Measurements from ENCODE around the gene TMEM131L.

The TMEM131L gene

DNA sequence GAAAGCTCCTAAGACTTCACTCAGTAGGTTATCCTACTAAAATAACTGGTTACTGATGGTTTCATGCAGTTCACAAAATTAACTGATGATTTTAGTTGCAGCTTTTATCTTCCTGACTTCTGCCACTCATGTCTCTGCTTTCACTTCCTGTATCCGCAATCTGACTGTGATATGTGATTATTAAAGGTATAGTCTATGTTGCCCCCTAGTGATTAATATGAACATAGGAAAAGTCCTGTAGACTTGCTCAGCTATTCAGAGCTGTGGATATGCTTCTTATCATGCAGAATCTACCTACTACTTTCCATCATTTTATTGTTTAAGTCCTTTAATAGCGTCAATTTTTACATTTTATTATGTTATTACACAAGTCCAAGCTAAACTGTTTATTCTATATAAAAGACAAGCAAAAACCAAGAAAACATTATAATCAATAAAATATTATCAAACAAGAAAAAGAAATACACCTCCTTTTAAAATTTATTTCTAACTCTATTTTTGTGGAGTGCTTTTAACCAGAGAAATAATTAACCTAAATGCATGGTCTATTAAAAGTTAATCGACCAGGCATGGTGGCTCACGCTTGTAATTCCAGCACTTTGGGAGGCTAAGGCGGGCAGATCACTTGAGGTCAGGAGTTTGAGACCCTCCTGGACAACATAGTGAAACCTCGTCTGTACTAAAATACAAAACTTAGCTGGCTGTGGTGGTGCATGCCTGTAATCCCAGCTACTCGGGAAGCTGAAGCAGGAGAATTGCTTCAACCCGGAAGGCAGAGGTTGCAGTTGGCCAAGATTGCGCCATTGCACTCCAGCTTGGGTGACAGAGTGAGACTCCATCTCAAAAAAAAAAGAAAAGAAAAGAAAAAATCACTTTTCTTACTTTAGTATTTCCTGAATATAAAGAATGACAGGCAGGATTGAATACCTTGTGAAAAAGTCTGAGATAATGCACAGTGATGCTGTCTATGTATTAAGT is 177.5 kb downstream of the TMEM131L start:
- no peaks in the 10 kb centered on the region for H3K9me2 ChIP-seq (replicated peaks; ENCODE audit: low read depth, low read length)
- TF ChIP-seq, protein P1, sequence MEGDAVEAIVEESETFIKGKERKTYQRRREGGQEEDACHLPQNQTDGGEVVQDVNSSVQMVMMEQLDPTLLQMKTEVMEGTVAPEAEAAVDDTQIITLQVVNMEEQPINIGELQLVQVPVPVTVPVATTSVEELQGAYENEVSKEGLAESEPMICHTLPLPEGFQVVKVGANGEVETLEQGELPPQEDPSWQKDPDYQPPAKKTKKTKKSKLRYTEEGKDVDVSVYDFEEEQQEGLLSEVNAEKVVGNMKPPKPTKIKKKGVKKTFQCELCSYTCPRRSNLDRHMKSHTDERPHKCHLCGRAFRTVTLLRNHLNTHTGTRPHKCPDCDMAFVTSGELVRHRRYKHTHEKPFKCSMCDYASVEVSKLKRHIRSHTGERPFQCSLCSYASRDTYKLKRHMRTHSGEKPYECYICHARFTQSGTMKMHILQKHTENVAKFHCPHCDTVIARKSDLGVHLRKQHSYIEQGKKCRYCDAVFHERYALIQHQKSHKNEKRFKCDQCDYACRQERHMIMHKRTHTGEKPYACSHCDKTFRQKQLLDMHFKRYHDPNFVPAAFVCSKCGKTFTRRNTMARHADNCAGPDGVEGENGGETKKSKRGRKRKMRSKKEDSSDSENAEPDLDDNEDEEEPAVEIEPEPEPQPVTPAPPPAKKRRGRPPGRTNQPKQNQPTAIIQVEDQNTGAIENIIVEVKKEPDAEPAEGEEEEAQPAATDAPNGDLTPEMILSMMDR (conservative IDR thresholded peaks at IDR 0.05; ENCODE audit: low read length), result peak; percentile 73
- TF ChIP-seq EZH2phosphoT487 (IDR thresholded peaks at IDR 0.05; ENCODE audit: borderline replicate concordance), result no peak
- H3K9ac ChIP-seq (ENCODE audit: low read depth, low read length, poor library complexity, severe bottlenecking), result peak overlapping the region; percentile 41
- no peaks in the 10 kb centered on the region for H4K20me1 ChIP-seq (ENCODE audit: insufficient read depth, low read length, poor library complexity, severe bottlenecking)
- H3K4me2 ChIP-seq (ENCODE audit: low read depth, low read length, poor library complexity, severe bottlenecking), result peak overlapping the region; percentile 46
- H3K27me3 ChIP-seq (ENCODE audit: insufficient read depth, low read length, poor library complexity, severe bottlenecking), result no peaks in the 10 kb centered on the region
- H3K36me3 ChIP-seq (ENCODE audit: insufficient read depth, low read length), result no peaks in the 10 kb centered on the region
- H3K9me3 ChIP-seq (ENCODE audit: insufficient read depth, low read depth, low read length), result no peaks in the 10 kb centered on the region
- H3K79me2 ChIP-seq (ENCODE audit: insufficient read depth, low read length), result no peaks in the 10 kb centered on the region
- no peaks in the 10 kb centered on the region for H3F3A ChIP-seq (ENCODE audit: low read depth)
- H3K4me3 ChIP-seq (ENCODE audit: low read length, poor library complexity, severe bottlenecking), result peak overlapping the region; percentile 52
- H3K4me1 ChIP-seq (ENCODE audit: insufficient read depth, low read length, poor library complexity, severe bottlenecking), result no peaks in the 10 kb centered on the region
- H2AFZ ChIP-seq (ENCODE audit: low read length), result peak overlapping the region; percentile 48; the same call in 1 of the 2 replicates

DNA sequence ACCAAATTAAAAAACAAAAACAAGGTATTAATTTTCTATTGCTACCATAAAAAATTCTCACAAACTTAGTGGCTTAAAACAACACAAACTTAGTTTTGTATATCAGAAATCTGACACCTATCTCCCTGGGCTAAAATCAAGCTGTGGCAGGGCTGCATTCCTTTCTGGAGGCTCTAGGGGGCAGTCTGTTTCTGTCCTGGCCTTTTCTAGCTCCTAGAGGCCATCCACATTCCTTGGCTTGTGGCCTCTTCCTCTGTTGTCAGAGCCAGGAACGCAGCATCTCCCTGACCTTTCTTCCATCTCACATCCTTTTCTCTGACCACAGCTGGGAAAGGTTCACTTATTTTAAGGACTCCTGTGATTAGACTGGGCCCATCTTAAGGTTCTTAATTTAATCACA is 179.0 kb downstream of the TMEM131L start:
- no peaks in the 10 kb centered on the region for H3K79me2 ChIP-seq (ENCODE audit: insufficient read depth, low read length)
- H3K27me3 ChIP-seq (ENCODE audit: insufficient read depth, low read length, poor library complexity, severe bottlenecking), result no peaks in the 10 kb centered on the region
- no peak overlapping the region for H3K4me2 ChIP-seq (ENCODE audit: low read depth, low read length, poor library complexity, severe bottlenecking)
- H3K9me3 ChIP-seq (ENCODE audit: insufficient read depth, low read depth, low read length), result no peaks in the 10 kb centered on the region
- TF ChIP-seq EZH2phosphoT487 (IDR thresholded peaks at IDR 0.05; ENCODE audit: borderline replicate concordance), result no peak
- TF ChIP-seq, protein P1 (conservative IDR thresholded peaks at IDR 0.05; ENCODE audit: low read length), result peak; percentile 58
- no peak overlapping the region for H3K4me3 ChIP-seq (ENCODE audit: low read length, poor library complexity, severe bottlenecking)
- H2AFZ ChIP-seq (ENCODE audit: low read length), result no peak overlapping the region
- no peaks in the 10 kb centered on the region for H3K36me3 ChIP-seq (ENCODE audit: insufficient read depth, low read length)
- H3K4me1 ChIP-seq (ENCODE audit: insufficient read depth, low read length, poor library complexity, severe bottlenecking), result no peaks in the 10 kb centered on the region
- H3F3A ChIP-seq (ENCODE audit: low read depth), result no peaks in the 10 kb centered on the region
- no peak overlapping the region for H3K9ac ChIP-seq (ENCODE audit: low read depth, low read length, poor library complexity, severe bottlenecking)
- H3K9me2 ChIP-seq (replicated peaks; ENCODE audit: low read depth, low read length), result no peaks in the 10 kb centered on the region
- H4K20me1 ChIP-seq (ENCODE audit: insufficient read depth, low read length, poor library complexity, severe bottlenecking), result no peaks in the 10 kb centered on the region

DNA sequence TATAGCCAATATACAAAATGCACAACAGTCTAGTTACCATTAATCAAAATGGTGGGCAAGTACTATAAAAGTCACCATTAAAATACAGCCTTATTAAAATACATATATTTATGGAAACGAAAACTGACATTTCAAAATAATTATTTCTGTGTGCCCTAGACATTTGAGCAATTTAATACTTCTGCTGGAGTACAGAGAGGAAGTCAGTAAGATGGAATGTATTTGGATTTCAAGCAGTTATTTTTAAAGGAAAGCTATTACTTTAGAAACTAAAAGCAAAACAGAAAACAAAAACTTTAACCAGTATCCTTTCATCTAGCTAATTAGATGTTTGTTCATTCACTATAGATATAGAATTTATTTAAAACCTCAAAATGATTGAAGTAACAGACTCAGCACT is 180.1 kb downstream of the TMEM131L start:
- H3K79me2 ChIP-seq (ENCODE audit: insufficient read depth, low read length), result no peaks in the 10 kb centered on the region
- no peaks in the 10 kb centered on the region for H3K27me3 ChIP-seq (ENCODE audit: insufficient read depth, low read length, poor library complexity, severe bottlenecking)
- H3F3A ChIP-seq (ENCODE audit: low read depth), result no peaks in the 10 kb centered on the region
- no peak overlapping the region for H3K4me2 ChIP-seq (ENCODE audit: low read depth, low read length, poor library complexity, severe bottlenecking)
- no peaks in the 10 kb centered on the region for H3K9me2 ChIP-seq (replicated peaks; ENCODE audit: low read depth, low read length)
- no peak overlapping the region for H3K4me3 ChIP-seq (ENCODE audit: low read length, poor library complexity, severe bottlenecking)
- no peaks in the 10 kb centered on the region for H3K36me3 ChIP-seq (ENCODE audit: insufficient read depth, low read length)
- no peak overlapping the region for H3K9ac ChIP-seq (ENCODE audit: low read depth, low read length, poor library complexity, severe bottlenecking)
- peaks cover 7% of the 10 kb centered on the region for H3K4me1 ChIP-seq (ENCODE audit: insufficient read depth, low read length, poor library complexity, severe bottlenecking)
- no peaks in the 10 kb centered on the region for H4K20me1 ChIP-seq (ENCODE audit: insufficient read depth, low read length, poor library complexity, severe bottlenecking)
- no peak overlapping the region for H2AFZ ChIP-seq (ENCODE audit: low read length)
- H3K9me3 ChIP-seq (ENCODE audit: insufficient read depth, low read depth, low read length), result no peaks in the 10 kb centered on the region
- TF ChIP-seq EZH2phosphoT487 (IDR thresholded peaks at IDR 0.05; ENCODE audit: borderline replicate concordance), result no peak
- TF ChIP-seq, protein P1 (conservative IDR thresholded peaks at IDR 0.05; ENCODE audit: low read length), result no peak
